PC-9 (cell line): ENCODE measurements around the gene LRRC34. TPM values are rescaled to one million over a fixed set of nuclear protein-coding genes. Genes with fewer than 3 reads are reported as not detected.

Experiments used
- BruUV-seq: library from RNA; stranded (reverse); fragments of 400-500 nt; replicated peaks from 2 replicates; lab custom pipeline; 2021; lab: Mats Ljungman, UMichigan
- CTCF ChIA-PET: fragments of 300-600 bp; sonication (Branson Sonifier 250); formaldehyde crosslinking; loops from one replicate; lab custom pipeline; 2022; ENCODE audit warnings: antibody characterized with exemption; lab: Charles Lee
- POLR2A ChIA-PET: fragments of 300-600 bp; sonication (Branson Sonifier 250); formaldehyde crosslinking; loops from one replicate; lab custom pipeline; 2022; ENCODE audit warnings: antibody characterized with exemption; ENCODE audit not compliant: unreplicated experiment; lab: Charles Lee
- DNase-seq, 2 experiments: peaks; one replicate each; pipeline versions ENCODE4 v3.0.0 to v3.0.0-alpha.2; 2015 to 2022; ENCODE audit warnings: mixed read lengths in 1 of 2
- H2AFZ ChIP-seq: fragments of 200-600 bp; sonication (generic); 2 replicates; pipeline ENCODE4 v1.8.1; 2017; ENCODE audit warnings: antibody characterized with exemption
- H3F3A ChIP-seq: fragments of 200-600 bp; sonication (generic); 2 replicates; pipeline ENCODE4 v1.8.1; 2017; ENCODE audit warnings: antibody characterized with exemption, mild to moderate bottlenecking, low read depth; ENCODE audit not compliant: insufficient read depth
- H3K27ac ChIP-seq: fragments of 200-600 bp; sonication (generic); 2 replicates; pipeline ENCODE4 v1.6.1; 2016; ENCODE audit warnings: mixed run types
- H3K27me3 ChIP-seq: fragments of 200-600 bp; sonication (generic); 2 replicates; pipeline ENCODE4 v1.6.1; 2016; ENCODE audit warnings: low read depth, mixed run types; ENCODE audit not compliant: insufficient read depth
- H3K36me3 ChIP-seq: fragments of 200-600 bp; sonication (generic); 2 replicates; pipeline ENCODE4 v1.6.1; 2016; ENCODE audit warnings: low read depth, mixed run types
- H3K4me1 ChIP-seq: fragments of 200-600 bp; sonication (generic); replicated peaks from 2 replicates; pipeline ENCODE4 v1.6.1; 2016; ENCODE audit warnings: mixed run types; ENCODE audit not compliant: insufficient read depth
- H3K4me2 ChIP-seq: fragments of 200-600 bp; sonication (generic); 2 replicates; pipeline ENCODE4 v1.6.1; 2017; ENCODE audit warnings: mixed run types
- H3K4me3 ChIP-seq: fragments of 200-600 bp; sonication (generic); 2 replicates; pipeline ENCODE4 v1.6.1; 2016; ENCODE audit warnings: mixed run types
- H3K79me2 ChIP-seq: fragments of 200-600 bp; sonication (generic); 2 replicates; pipeline ENCODE4 v1.6.1; 2017; ENCODE audit warnings: low read depth, mixed run types
- H3K9me2 ChIP-seq: fragments of 200-600 bp; sonication (generic); 2 replicates; pipeline ENCODE4 v1.8.1; 2017; ENCODE audit warnings: mild to moderate bottlenecking; ENCODE audit not compliant: insufficient read depth
- H3K9me3 ChIP-seq: fragments of 200-600 bp; sonication (generic); 2 replicates; pipeline ENCODE4 v1.8.1; 2016; ENCODE audit warnings: low read depth; ENCODE audit not compliant: insufficient read depth
- H4K20me1 ChIP-seq: fragments of 200-600 bp; sonication (generic); 2 replicates; pipeline ENCODE4 v1.8.1; 2017; ENCODE audit not compliant: insufficient read depth
- CTCF ChIP-seq: fragments of 200-600 bp; sonication (generic); conservative IDR thresholded peaks from 2 replicates; pipeline ENCODE4 v1.6.1; 2017; ENCODE audit warnings: mixed run types, antibody characterized with exemption, mild to moderate bottlenecking, moderate library complexity
- EZH2 ChIP-seq: fragments of 200-600 bp; sonication (generic); IDR thresholded peaks from 2 replicates; pipeline ENCODE4 v1.8.0; 2017; ENCODE audit warnings: antibody characterized with exemption, low read depth
- intact Hi-C: fragments of 100-400 bp; cut with micrococcal nuclease; formaldehyde crosslinking; loops from one replicate; pipeline ENCODE4 v1.10.0; 2022; ENCODE audit not compliant: unreplicated experiment
- total RNA-seq: library from RNA; stranded (reverse); gene quantifications from 2 replicates; pipeline ENCODE4 v1.2.3, GENCODE V29; 2021

The LRRC34 gene
- total RNA-seq, 1 experiment from 2014 or later = 10.3 TPM

GRCh38 chr3:169751875-169752274, 60.8 kb downstream of the LRRC34 start:
- no peak overlapping the region for H3K27ac ChIP-seq
- no peaks in the 10 kb centered on the region for H4K20me1 ChIP-seq
- H3K79me2 ChIP-seq = no peaks in the 10 kb centered on the region
- no peaks in the 10 kb centered on the region; the same call in 1 of the 2 replicates for H3K9me2 ChIP-seq
- H3K9me3 ChIP-seq = no peaks in the 10 kb centered on the region
- POLR2A ChIA-PET = no interaction called here
- TF ChIP-seq CTCF (no peak), EZH2 (no peak)
- no TSS peak for BruUV-seq
- H3K36me3 ChIP-seq = no peaks in the 10 kb centered on the region
- no peak for DNase-seq
- H3K4me3 ChIP-seq = no peak overlapping the region
- CTCF ChIA-PET = no interaction called here
- intact Hi-C loops = no loop called here
- H3K4me1 ChIP-seq = no peaks in the 10 kb centered on the region
- H3K4me2 ChIP-seq = no peak overlapping the region
- H2AFZ ChIP-seq = no peak overlapping the region
- no peaks in the 10 kb centered on the region for H3F3A ChIP-seq
- no peaks in the 10 kb centered on the region; the same call in 1 of the 2 replicates for H3K27me3 ChIP-seq

DNA sequence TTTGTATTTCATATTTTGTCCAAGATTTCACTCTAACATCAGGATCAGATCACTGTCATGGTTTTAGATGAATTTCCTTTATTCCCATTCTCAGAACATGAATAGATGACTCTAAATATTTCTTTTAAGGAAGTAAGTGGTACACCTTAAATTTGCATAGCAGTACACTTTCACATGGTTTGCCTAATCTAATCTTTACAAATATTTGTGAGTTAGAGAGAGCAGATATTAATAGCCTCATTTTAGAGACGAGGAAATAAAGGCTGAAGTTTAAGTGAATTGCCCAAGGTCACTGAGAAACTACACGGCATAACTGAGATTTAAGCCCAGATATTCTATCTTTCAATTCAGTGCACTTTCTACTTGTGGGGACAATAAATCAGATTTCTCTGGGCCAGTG, 62.0 kb downstream of the LRRC34 start:
- ChIA-PET CTCF (no interaction called here), POLR2A (no interaction called here)
- BruUV-seq = no TSS peak
- Histone ChIP-seq H3K27me3 (no peaks in the 10 kb centered on the region; the same call in 1 of the 2 replicates), H3K36me3 (no peaks in the 10 kb centered on the region), H3K4me3 (no peak overlapping the region), H3K4me1 (no peaks in the 10 kb centered on the region), H2AFZ (no peak overlapping the region), H3K4me2 (no peak overlapping the region), H3F3A (no peaks in the 10 kb centered on the region), H3K9me3 (no peaks in the 10 kb centered on the region), H4K20me1 (no peaks in the 10 kb centered on the region), H3K79me2 (no peaks in the 10 kb centered on the region), H3K27ac (no peak overlapping the region), H3K9me2 (no peaks in the 10 kb centered on the region)
- intact Hi-C loops = no loop called here
- TF ChIP-seq EZH2 (no peak), CTCF (no peak)
- no peak for DNase-seq

- no peaks in the 10 kb centered on the region for H4K20me1 ChIP-seq
- no peak overlapping the region for H2AFZ ChIP-seq
- no peak for DNase-seq
- H3K9me3 ChIP-seq = no peaks in the 10 kb centered on the region
- H3K4me1 ChIP-seq = no peaks in the 10 kb centered on the region
- H3K27ac ChIP-seq = no peak overlapping the region
- CTCF ChIA-PET = interaction anchor here (0.6 kb wide), 1 partner anchor 10 kb away, joined by 4 read pairs; no protein-coding TSS in a partner anchor
- BruUV-seq = no TSS peak
- no peak for TF ChIP-seq CTCF
- TF ChIP-seq EZH2 = no peak
- no peak overlapping the region for H3K4me3 ChIP-seq
- H3K4me2 ChIP-seq = no peak overlapping the region
- no peaks in the 10 kb centered on the region for H3K9me2 ChIP-seq
- no peaks in the 10 kb centered on the region for H3F3A ChIP-seq
- intact Hi-C loops = loop anchor here (10.0 kb wide), 2 partner anchors 704 to 794 kb away; no protein-coding TSS in a partner anchor
- H3K36me3 ChIP-seq = no peaks in the 10 kb centered on the region
- POLR2A ChIA-PET = no interaction called here
- no peaks in the 10 kb centered on the region; the same call in 1 of the 2 replicates for H3K27me3 ChIP-seq
- no peaks in the 10 kb centered on the region for H3K79me2 ChIP-seq
Observed at GRCh38 chr3:169748670-169749069, 64.0 kb downstream of the LRRC34 start.
